Measurements from ENCODE around the gene ZNF827. TPM values are rescaled to one million over a fixed set of nuclear protein-coding genes. Genes with fewer than 3 reads are reported as not detected.

ZNF827 gene
- total and polyA plus RNA-seq, 9 of the 15 experiments (the other 6 are each of a cell fraction or from before 2014, with no cell fraction given): 0.07 to 0.40 TPM; not detected in 7

DNA sequence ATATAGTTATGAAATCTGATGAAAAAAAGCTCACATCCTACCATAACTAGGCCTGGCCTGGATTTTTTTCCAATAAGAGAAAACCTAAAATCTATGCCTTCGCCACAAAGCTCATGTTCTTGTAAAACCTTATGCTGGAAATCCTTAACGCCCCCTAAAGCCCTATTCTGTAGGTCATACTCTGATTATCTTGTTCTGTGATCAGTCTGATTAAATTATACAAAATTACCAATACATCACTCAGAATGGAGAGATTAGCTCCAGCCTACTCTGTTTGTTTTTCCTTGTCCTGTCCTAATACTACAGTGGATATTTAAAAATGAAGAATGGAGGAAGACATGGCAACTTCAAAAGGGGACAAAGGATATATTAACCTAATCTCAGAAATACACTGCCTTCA lies 7.2 kb downstream of the ZNF827 start:
- no peaks in the 10 kb centered on the region for H3K9me3 ChIP-seq (replicated peaks; ENCODE audit: control insufficient read depth, insufficient read depth, low read depth, low read length)
- BruUV-seq (replicated peaks): no TSS peak
- no peak overlapping the region for H3K27ac ChIP-seq (ENCODE audit: extremely low read depth, low read depth, low read length)
- H3K4me3 ChIP-seq: no peak overlapping the region
- TF ChIP-seq, protein P1, sequence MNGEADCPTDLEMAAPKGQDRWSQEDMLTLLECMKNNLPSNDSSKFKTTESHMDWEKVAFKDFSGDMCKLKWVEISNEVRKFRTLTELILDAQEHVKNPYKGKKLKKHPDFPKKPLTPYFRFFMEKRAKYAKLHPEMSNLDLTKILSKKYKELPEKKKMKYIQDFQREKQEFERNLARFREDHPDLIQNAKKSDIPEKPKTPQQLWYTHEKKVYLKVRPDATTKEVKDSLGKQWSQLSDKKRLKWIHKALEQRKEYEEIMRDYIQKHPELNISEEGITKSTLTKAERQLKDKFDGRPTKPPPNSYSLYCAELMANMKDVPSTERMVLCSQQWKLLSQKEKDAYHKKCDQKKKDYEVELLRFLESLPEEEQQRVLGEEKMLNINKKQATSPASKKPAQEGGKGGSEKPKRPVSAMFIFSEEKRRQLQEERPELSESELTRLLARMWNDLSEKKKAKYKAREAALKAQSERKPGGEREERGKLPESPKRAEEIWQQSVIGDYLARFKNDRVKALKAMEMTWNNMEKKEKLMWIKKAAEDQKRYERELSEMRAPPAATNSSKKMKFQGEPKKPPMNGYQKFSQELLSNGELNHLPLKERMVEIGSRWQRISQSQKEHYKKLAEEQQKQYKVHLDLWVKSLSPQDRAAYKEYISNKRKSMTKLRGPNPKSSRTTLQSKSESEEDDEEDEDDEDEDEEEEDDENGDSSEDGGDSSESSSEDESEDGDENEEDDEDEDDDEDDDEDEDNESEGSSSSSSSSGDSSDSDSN (IDR thresholded peaks at IDR 0.05; ENCODE audit: borderline replicate concordance in 1 of 2, low read depth in 2 of 2, low read length in 2 of 2): no peak
- H3K9me1 ChIP-seq (ENCODE audit: control insufficient read depth, insufficient read depth, low read length): no peaks in the 10 kb centered on the region
- H3K9ac ChIP-seq (ENCODE audit: insufficient read depth in 1 of 2, low read depth in 2 of 2, low read length in 2 of 2): no peak overlapping the region
- H3K4me1 ChIP-seq (replicated peaks in 1 of 2; ENCODE audit: control insufficient read depth in 2 of 2, insufficient read depth in 2 of 2, low read length in 2 of 2): peaks cover 0 to 5% of the 10 kb centered on the region in 2 experiments; a peak in 2 of 5 replicates
- 0 out of 2 replicates have a peak, but pooled peaks cover 3% of the 10 kb centered on the region for H4K20me1 ChIP-seq (replicated peaks; ENCODE audit: control insufficient read depth, insufficient read depth, low read length)
- no peak overlapping the region for H2AFZ ChIP-seq (ENCODE audit: low read depth, low read length)
- WGBS (ENCODE audit: insufficient coverage, low coverage, missing lambda C conversion rate): 12% methylated on average over 2 of the region's 2 CpGs
- ATAC-seq (no peak), FAIRE-seq (no peak), DNase-seq (ENCODE audit: extremely low read depth in 1 of 4, low spot score in 3 of 4) (no peak)
- intact Hi-C loops (cut with micrococcal nuclease) (no loop called here), in situ Hi-C loops (cut with MboI) (no loop called here)
- H3K36me3 ChIP-seq (ENCODE audit: control insufficient read depth, insufficient read depth, low read length): no peaks in the 10 kb centered on the region
- H3K79me2 ChIP-seq (ENCODE audit: control insufficient read depth, insufficient read depth, low read length): no peaks in the 10 kb centered on the region
- no peak overlapping the region for H3K4me2 ChIP-seq (ENCODE audit: insufficient read depth, low read length)
- ChIA-PET POLR2A (no interaction called here), CTCF (ENCODE audit: low intra/inter-chr PET ratio) (no interaction called here)
- H3K27me3 ChIP-seq (ENCODE audit: control insufficient read depth in 2 of 2, insufficient read depth in 2 of 2, low read length in 2 of 2): peaks cover 4 to 14% of the 10 kb centered on the region in 2 experiments; a peak in 4 of 5 replicates

DNA sequence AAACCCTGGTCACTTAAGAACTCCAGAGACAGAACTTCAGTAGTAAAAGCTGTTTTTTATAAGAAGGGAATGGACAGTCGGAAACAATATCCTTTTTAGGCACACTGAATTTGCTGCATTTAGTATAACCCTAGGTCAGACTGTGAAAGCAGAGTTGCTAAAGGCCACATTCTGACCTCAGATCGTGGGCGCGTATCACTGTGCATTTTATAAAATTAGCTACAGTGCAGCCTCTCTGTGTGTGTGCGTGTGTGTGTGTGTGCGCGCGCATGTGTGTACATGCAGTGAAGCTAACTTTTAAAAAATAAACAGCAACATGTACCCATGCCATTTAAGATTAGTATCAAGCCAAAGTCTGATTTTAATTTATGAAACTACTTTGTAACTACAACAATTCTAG lies 8.0 kb downstream of the ZNF827 start:
- H3K9me3 ChIP-seq (replicated peaks; ENCODE audit: control insufficient read depth, insufficient read depth, low read depth, low read length): no peaks in the 10 kb centered on the region
- in situ Hi-C loops (cut with MboI) (no loop called here), intact Hi-C loops (cut with micrococcal nuclease) (no loop called here)
- no peaks in the 10 kb centered on the region for H3K36me3 ChIP-seq (ENCODE audit: control insufficient read depth, insufficient read depth, low read length)
- 0 out of 2 replicates have a peak, but pooled peaks cover under 1% of the 10 kb centered on the region for H4K20me1 ChIP-seq (replicated peaks; ENCODE audit: control insufficient read depth, insufficient read depth, low read length)
- FAIRE-seq (no peak), ATAC-seq (no peak), DNase-seq (ENCODE audit: extremely low read depth in 1 of 4, low spot score in 3 of 4) (no peak)
- no peak overlapping the region for H3K4me2 ChIP-seq (ENCODE audit: insufficient read depth, low read length)
- no TSS peak for BruUV-seq (replicated peaks)
- no peaks in the 10 kb centered on the region for H3K4me1 ChIP-seq (replicated peaks in 1 of 2; ENCODE audit: control insufficient read depth in 2 of 2, insufficient read depth in 2 of 2, low read length in 2 of 2)
- 35% methylated on average over 8 of the region's 8 CpGs for WGBS (ENCODE audit: insufficient coverage, low coverage, missing lambda C conversion rate)
- peaks cover 2 to 6% of the 10 kb centered on the region in 2 experiments; a peak in 3 of 5 replicates for H3K27me3 ChIP-seq (ENCODE audit: control insufficient read depth in 2 of 2, insufficient read depth in 2 of 2, low read length in 2 of 2)
- H3K9me1 ChIP-seq (ENCODE audit: control insufficient read depth, insufficient read depth, low read length): no peaks in the 10 kb centered on the region
- no peak overlapping the region for H3K9ac ChIP-seq (ENCODE audit: insufficient read depth in 1 of 2, low read depth in 2 of 2, low read length in 2 of 2)
- ChIA-PET CTCF (ENCODE audit: low intra/inter-chr PET ratio) (no interaction called here), POLR2A (no interaction called here)
- H3K27ac ChIP-seq (ENCODE audit: extremely low read depth, low read depth, low read length): no peak overlapping the region
- H3K4me3 ChIP-seq: no peak overlapping the region
- no peaks in the 10 kb centered on the region for H3K79me2 ChIP-seq (ENCODE audit: control insufficient read depth, insufficient read depth, low read length)
- no peak overlapping the region for H2AFZ ChIP-seq (ENCODE audit: low read depth, low read length)
- TF ChIP-seq ZZZ3 (IDR thresholded peaks at IDR 0.05) (no peak), HDAC2 (IDR thresholded peaks at IDR 0.05) (no peak), ETV1 (tag; conservative IDR thresholded peaks at IDR 0.05; ENCODE audit: low read depth) (no peak), CREBBP (IDR thresholded peaks at IDR 0.05; ENCODE audit: low read depth, low read length) (no peak), ZNF232 (CRISPR knock-in tag; IDR thresholded peaks at IDR 0.05) (no peak), TAF1 (IDR thresholded peaks at IDR 0.05; ENCODE audit: control insufficient read depth, extremely low read depth, insufficient read depth, low read length, severe bottlenecking) (no peak), RHOXF2B (CRISPR knock-in tag; conservative IDR thresholded peaks at IDR 0.05) (no peak), EGR1 (conservative IDR thresholded peaks at IDR 0.05) (no peak), ADNP (tag; IDR thresholded peaks at IDR 0.05) (no peak), ZNF584 (CRISPR knock-in tag; IDR thresholded peaks at IDR 0.05; ENCODE audit: low read depth) (no peak), EWSR1 (IDR thresholded peaks at IDR 0.05; ENCODE audit: borderline replicate concordance, low read depth, partially characterized antibody) (no peak), RBM17 (IDR thresholded peaks at IDR 0.05; ENCODE audit: borderline replicate concordance, low read depth, low read length) (no peak), HLTF (IDR thresholded peaks at IDR 0.05) (no peak), HOXB6 (CRISPR knock-in tag; IDR thresholded peaks at IDR 0.05; ENCODE audit: borderline replicate concordance) (no peak), SMARCB1 (IDR thresholded peaks at IDR 0.05; ENCODE audit: insufficient read length, low read depth) (no peak)

All from K562 (cell line).